Measurements from ENCODE around the gene MEOX1. TPM values are rescaled to one million over a fixed set of nuclear protein-coding genes. Genes with fewer than 3 reads are reported as not detected.
A peak's percentile ranks its signal among the peaks of the same experiment; 100 is the strongest.

MEOX1 gene
- total and polyA plus RNA-seq, 2 of the 8 experiments (the other 6 are each of a cell fraction or from before 2014, with no cell fraction given) = not detected

DNA sequence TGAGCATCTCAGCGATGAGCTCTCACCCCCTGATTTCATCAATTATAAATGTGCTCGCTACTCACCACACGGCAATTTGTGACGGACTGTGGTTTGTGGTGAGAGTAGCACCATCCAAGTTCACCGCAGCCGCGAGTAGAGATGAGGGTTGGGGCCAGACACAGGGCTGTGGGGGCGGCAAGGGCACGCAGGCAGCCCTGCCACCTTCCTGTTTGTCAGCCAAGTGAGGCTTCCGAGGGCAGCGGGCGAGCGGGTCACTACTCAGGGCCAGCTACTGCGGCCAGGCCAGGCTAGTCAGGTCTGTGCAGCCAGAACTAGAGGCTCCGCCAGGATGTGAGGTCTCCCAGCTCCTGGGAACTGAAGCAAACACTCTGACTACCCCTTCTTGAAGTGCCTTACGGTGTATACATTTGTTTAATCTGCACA lies 39.6 kb upstream of the MEOX1 start:
- no peak overlapping the region for H2AK5ac ChIP-seq (ENCODE audit: low read depth, low read length)
- H4K91ac ChIP-seq (replicated peaks; ENCODE audit: insufficient read length, low read length) = peak overlapping the region; percentile 34
- H4K8ac ChIP-seq (ENCODE audit: extremely low read depth, insufficient read depth, low read length) = no peak overlapping the region; the same call in 1 of the 2 replicates
- no peak overlapping the region for H4K5ac ChIP-seq (ENCODE audit: insufficient read length, low read depth, low read length)
- no peaks in the 10 kb centered on the region for H3K79me2 ChIP-seq (ENCODE audit: control insufficient read depth in 1 of 2, insufficient read depth in 2 of 2, low read length in 2 of 2)
- H3K36me3 ChIP-seq (ENCODE audit: control insufficient read depth in 2 of 4, insufficient read depth in 4 of 4, low read length in 3 of 4) = no peaks in the 10 kb centered on the region
- no peak overlapping the region for H3K14ac ChIP-seq (ENCODE audit: insufficient read length)
- DNase-seq (ENCODE audit: low read depth in 1 of 2, low spot score in 2 of 2) = no peak
- no peak for FAIRE-seq
- no peaks in the 10 kb centered on the region for H4K20me1 ChIP-seq (replicated peaks in 1 of 2; ENCODE audit: control insufficient read depth in 1 of 2, insufficient read depth in 2 of 2, low read length in 2 of 2)
- H3K79me1 ChIP-seq (ENCODE audit: low read depth, low read length) = no peaks in the 10 kb centered on the region
- no peak overlapping the region for H3K9ac ChIP-seq (replicated peaks in 1 of 4; ENCODE audit: extremely low read depth in 1 of 4, low read depth in 3 of 4, low read length in 3 of 4)
- no peak overlapping the region for H3K56ac ChIP-seq (replicated peaks; ENCODE audit: insufficient read length, low read depth, low read length)
- no peak overlapping the region for H3K4me3 ChIP-seq (ENCODE audit: extremely low read depth in 1 of 4, insufficient read depth in 2 of 4, low read depth in 3 of 4, low read length in 4 of 4)
- POLR2A ChIA-PET (ENCODE audit: partially characterized antibody) = interaction anchor here (0.8 to 1.0 kb wide), 2 partner anchors 59 to 175 kb away, joined by 3 read pairs; no protein-coding TSS in a partner anchor
- H3K4me1 ChIP-seq (replicated peaks in 1 of 4; ENCODE audit: control insufficient read depth in 3 of 4, insufficient read depth in 4 of 4, low read length in 3 of 4) = peaks cover 0 to 11% (median 5%) of the 10 kb centered on the region in 4 experiments; a peak in 5 of 7 replicates
- no peak overlapping the region for H3K18ac ChIP-seq (ENCODE audit: extremely low read depth, low read length)
- H3K27me3 ChIP-seq (replicated peaks in 1 of 4; ENCODE audit: control insufficient read depth in 3 of 4, extremely low read depth in 1 of 4, insufficient read depth in 3 of 4, low read length in 3 of 4) = no peaks in the 10 kb centered on the region
- 0 out of 2 replicates have a peak overlapping the region, but pooled peaks have one; percentile 60 for H2BK5ac ChIP-seq (ENCODE audit: low read depth, low read length)
- peak overlapping the region; percentile 84; the same call in 1 of the 2 replicates for H2BK12ac ChIP-seq (ENCODE audit: low read depth, low read length)
- no peak overlapping the region for H2BK15ac ChIP-seq (ENCODE audit: low read length)
- H3K9me3 ChIP-seq (ENCODE audit: insufficient read depth in 2 of 2, low read depth in 1 of 2, low read length in 1 of 2) = no peaks in the 10 kb centered on the region
- no peak overlapping the region for H3K4ac ChIP-seq (replicated peaks; ENCODE audit: insufficient read length, low read depth, low read length)
- no peak overlapping the region for H3K27ac ChIP-seq (ENCODE audit: low read depth, low read length)
- no peak overlapping the region for H3K23ac ChIP-seq (ENCODE audit: insufficient read length)
- H2BK120ac ChIP-seq (replicated peaks; ENCODE audit: low read depth, low read length) = no peak overlapping the region
- H3K23me2 ChIP-seq (ENCODE audit: low read depth, low read length) = no peaks in the 10 kb centered on the region
- H2AFZ ChIP-seq (ENCODE audit: low read length) = no peak overlapping the region
- 89% methylated on average over 16 of the region's 16 CpGs; no CpG with 5 or more reads in 1 of the 2 experiments for WGBS, 2 experiments (ENCODE audit: extremely low coverage in 1 of 2, insufficient coverage in 1 of 2, insufficient read length in 1 of 2, insufficient replicate concordance in 2 of 2, low coverage in 1 of 2, low lambda C conversion rate in 2 of 2, missing lambda C conversion rate in 1 of 2)
- no peak overlapping the region for H3K4me2 ChIP-seq (ENCODE audit: insufficient read depth in 1 of 2, low read depth in 2 of 2, low read length in 2 of 2)
- CTCF ChIA-PET (ENCODE audit: partially characterized antibody) = interaction anchor here (0.8 to 23.7 kb wide), 5 partner anchors 9 to 100 kb away, joined by 3 to 969 read pairs (median 3); partner anchors contain the start of gene SOST
- H2BK20ac ChIP-seq (ENCODE audit: low read length) = 0 out of 2 replicates have a peak overlapping the region, but pooled peaks have one; percentile 61
- TF ChIP-seq MAX (IDR thresholded peaks at IDR 0.05) (no peak), CBX8 (IDR thresholded peaks at IDR 0.05; ENCODE audit: borderline replicate concordance, low read depth, low read length) (no peak), SP1 (IDR thresholded peaks at IDR 0.05; ENCODE audit: low read depth, low read length) (no peak), TCF12 (IDR thresholded peaks at IDR 0.05; ENCODE audit: low read depth, low read length) (no peak), SRF (IDR thresholded peaks at IDR 0.05; ENCODE audit: low read depth, low read length) (no peak), SIN3A (conservative IDR thresholded peaks at IDR 0.05 in 1 of 2, IDR thresholded peaks at IDR 0.05 in 1 of 2; ENCODE audit: low read depth in 1 of 2, low read length in 2 of 2) (no peak)
